GM11168 (cell line): Measurements from ENCODE around the gene EGFL7.
"Not testable (repeated sequence)": the region's sequence is repeated elsewhere in the genome, so short reads cannot be mapped to it uniquely, and the experiment has no call there.

Experiments used
- in situ Hi-C: fragments of 300-500 bp; cut with MboI; formaldehyde crosslinking; loops from one replicate; pipeline ENCODE4 v1.12.0; 2022; ENCODE audit warnings: low sequenced_read_pairs; ENCODE audit not compliant: unreplicated experiment

The EGFL7 gene

DNA sequence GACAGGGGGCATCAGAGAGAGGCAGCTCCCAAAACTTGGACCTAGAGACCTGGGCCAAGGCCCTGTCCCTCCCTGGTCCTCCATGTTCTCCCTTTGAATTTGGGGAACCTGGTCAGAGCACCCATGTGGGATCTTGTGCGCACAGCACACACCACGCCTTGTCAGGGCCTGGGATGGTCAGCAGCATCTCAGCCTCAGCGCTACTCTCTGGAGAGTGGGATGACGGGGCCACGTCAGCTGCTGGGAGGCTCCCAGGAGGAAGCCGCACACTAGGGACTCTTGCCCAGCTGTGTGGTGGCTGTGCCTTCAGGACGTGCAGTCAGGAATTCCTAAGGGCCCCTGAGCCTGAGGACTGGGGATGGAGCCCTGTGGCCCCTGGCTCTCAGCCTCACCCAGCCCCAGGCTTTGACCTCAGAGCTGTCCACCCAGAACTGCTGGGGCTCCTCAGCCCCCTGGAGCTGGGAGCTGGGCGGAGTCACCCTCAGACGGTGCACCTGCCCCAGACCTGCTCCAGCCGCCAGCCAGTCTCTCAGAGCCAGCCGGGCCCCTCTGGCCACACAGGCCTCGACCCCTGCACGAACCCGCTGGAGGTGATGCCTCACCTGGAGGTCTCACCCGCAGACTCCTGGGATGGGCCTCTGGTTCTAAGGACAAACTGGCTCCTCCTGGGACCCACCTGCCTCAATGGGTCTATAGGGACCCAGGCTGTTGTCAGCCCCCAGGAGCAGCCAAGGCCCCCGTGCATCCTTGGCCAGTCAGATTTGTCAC, 38.3 kb upstream of the EGFL7 start:
- in situ Hi-C loops = no loop called here

DNA sequence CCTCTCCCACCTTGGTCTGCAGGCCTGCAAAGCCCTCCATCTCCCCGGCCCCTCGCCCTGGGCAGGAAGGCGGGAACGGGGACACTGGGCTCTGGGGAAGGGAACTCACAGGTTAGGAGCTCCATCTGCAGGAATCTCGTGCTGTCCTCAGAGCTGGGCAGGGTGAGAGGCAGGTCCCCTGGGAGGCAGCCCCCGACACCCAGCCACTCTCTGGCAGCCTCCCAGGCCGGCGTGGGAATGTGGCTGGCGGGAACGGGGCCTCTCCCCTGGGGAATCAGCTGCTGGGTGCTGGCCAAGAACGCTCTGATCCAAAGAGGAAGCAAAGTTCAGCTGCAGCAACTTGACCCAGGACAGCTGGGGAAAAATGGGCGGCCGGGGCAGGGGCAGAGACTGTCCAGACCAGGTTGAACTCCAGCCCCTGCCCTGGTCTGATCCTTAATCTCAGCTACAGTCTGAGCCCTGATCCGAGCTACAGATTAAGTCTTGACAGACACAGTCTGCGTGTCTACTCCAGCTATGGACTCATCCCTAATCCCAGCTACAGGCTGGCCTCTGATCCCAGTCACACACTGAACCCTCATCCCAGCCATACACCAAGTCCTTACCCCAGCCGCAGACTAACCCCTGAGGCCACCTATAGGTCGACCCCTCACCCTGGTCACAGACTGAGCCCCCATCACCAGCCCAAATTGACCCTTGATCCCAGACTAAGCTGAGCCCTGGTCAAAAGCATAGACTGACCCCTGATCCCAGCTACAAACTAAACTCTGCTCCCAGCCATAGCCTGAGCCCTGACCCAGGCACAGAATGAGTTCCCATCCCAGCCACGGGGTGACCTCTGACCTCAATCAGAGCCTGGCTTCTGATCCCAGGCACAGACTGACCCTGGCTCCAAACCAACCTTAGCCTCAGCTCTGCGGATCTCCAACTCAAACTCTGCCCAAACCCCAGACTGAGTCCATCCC, 37.3 kb upstream of the EGFL7 start:
- in situ Hi-C loops = loop anchor here (5.0 kb wide), 1 partner anchor 133 kb away; no protein-coding TSS in a partner anchor

DNA sequence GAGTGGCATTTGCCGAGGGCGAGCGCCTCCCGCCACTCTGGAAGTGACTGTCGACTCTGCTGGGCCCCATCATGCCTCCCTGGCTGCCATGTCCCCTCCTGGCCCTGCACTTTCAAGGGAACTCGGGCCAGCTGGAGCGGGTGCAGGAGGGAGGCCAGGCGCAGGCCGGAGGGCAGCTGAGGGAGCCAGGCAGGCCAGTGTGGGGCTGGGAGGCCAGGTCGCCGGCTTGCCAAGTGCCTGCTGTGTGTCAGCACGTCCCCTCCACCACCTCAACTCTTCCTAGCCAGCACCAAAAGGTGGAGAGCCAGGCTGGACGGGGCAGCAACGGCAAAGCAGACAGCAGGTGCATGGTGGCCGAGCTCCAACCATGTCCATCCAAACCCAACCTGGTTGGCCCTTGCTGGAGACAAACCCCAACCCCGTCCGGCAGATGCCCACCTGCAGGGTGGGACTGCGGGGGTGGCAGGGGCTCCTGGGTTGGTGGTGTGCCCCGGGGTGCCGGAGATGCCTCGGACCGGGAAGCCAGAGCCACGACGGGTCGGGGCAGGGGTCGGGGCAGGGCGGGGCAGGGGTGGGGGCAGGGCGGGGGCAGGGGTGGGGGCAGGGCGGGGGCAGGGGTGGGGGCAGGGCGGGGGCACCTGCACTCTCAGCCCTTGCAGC, 36.5 kb upstream of the EGFL7 start:
- in situ Hi-C loops = loop anchor here (5.0 kb wide), 1 partner anchor 134 kb away; no protein-coding TSS in a partner anchor

DNA sequence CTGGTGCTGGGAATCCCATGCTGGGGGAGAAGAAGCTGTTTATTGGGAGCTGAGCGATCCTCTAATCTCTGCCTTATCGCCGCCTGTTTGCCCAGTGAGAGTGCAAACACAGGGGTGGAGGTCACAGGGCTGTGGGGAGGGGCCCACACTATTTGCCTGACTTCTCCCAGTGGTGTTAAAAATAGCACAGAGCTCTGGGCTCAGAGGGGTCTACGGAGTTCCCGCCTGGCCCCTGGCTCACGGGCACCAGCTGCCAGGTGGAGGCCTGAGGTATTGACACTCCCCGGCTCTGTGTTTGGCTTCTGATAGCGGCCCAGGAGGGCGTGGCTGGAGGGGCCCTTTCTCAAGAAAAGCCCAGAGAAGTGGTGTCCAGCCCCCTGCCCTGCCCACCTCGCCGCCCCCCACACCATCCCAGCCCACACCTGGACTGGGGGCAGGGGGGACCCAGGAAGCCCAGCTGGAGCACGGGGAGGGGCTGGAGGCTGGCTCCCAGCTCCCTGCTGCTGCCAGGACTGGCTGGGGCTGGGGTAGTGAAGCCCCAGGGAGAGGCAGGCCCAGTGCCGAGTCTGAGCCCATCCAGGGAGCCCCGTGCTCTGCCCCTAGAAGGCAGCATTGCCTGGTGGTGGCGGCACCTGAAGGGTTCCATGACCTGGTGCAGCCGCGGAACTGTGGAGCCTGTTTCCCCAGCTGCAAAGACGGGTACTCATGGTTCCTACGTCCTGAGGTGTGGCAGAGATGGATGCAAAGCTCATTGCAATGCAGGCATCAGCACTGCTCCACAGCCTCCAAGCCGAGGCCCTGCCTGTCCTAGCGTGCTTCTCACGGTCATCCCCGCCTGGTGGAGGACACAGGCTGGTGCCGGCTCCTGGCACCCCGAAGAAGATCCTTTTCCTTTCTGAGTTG, 35.7 kb upstream of the EGFL7 start:
- in situ Hi-C loops = loop anchor here (5.0 kb wide), 1 partner anchor 135 kb away; no protein-coding TSS in a partner anchor

DNA sequence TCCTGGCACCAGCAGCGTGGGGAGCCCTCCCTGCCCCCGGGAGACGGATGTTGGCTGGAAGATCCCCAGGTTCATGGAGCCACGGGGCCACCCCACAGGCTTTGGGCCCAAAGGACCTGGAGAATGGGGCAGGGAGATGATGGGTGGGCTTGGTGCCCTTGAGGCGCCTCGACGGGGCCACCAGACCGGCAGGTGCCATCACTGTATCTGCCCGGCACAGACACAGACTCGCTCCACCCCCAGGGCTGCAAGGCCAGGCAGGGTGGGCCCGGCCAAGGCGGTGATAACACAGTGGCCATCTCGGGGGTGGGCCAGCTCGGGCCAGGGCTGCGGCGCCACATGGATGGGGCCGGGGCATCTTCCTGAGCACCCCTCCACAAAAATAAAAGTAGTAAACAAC, 35.0 kb upstream of the EGFL7 start:
- in situ Hi-C loops = loop anchor here (5.0 kb wide), 1 partner anchor 135 kb away; no protein-coding TSS in a partner anchor

DNA sequence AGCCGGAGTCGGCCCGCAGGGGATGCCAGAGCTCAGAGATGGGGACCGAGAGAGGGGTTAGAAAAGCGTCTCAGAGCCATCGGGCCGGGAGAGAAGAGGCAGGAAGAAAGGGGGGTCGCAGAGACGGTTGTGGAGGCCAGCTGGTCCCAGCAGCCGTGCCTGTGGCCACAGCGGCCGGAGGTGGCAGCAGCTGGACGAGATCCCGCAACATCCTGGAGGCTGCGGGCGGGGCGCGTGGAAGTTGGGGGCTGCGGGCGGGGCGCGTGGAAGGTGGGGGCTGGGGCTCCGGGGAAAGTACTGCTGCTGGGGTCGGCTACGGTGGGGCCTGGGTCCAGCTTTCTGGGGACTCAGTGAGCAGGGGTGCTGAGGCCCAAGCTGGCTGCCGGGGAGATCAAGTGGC, 34.4 kb upstream of the EGFL7 start:
- in situ Hi-C loops = loop anchor here (5.0 kb wide), 1 partner anchor 136 kb away; no protein-coding TSS in a partner anchor

DNA sequence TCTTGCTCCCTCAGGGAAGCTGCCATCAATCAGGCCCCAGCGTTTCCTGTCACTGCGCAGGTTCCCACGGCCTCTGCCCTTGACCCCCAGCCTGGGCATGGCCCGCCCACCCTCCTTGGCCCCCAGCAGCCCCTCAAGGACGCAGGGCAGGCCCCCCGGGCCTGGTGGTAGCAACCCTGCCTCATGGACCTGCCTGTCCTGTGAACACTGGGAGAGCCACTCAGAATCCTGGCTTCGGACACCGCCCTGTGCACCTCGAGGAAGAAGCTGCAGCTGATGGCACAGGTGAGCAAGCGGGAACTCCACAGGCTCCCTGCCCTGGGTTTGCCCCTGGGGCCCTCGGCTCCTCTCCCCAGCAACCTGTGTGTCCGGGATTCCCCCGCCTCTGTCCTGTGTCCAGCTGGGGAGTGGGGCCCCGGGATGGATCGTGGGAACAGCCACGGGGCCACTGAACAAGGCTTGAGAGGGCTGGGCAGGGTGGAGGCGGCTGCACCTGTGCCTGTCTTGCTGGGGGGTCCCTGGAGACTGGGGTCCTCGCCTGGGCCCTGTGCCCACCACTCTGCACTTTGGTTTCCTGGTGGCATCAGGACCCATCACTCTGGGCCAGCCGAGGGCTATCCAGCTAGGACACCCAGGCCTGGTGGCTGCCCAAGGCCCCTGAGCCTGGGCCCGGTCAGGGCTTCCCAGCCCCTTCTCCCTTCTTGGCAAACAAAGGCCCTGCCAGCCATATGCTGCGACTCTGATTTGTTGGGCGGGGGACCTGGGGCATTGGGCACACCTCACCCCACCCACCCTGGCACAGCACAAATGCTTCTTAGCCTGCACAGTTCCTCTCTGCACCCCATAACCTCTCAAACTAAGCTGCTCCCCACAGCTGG, 33.5 kb upstream of the EGFL7 start:
- in situ Hi-C loops = loop anchor here (5.0 kb wide), 1 partner anchor 137 kb away; no protein-coding TSS in a partner anchor

DNA sequence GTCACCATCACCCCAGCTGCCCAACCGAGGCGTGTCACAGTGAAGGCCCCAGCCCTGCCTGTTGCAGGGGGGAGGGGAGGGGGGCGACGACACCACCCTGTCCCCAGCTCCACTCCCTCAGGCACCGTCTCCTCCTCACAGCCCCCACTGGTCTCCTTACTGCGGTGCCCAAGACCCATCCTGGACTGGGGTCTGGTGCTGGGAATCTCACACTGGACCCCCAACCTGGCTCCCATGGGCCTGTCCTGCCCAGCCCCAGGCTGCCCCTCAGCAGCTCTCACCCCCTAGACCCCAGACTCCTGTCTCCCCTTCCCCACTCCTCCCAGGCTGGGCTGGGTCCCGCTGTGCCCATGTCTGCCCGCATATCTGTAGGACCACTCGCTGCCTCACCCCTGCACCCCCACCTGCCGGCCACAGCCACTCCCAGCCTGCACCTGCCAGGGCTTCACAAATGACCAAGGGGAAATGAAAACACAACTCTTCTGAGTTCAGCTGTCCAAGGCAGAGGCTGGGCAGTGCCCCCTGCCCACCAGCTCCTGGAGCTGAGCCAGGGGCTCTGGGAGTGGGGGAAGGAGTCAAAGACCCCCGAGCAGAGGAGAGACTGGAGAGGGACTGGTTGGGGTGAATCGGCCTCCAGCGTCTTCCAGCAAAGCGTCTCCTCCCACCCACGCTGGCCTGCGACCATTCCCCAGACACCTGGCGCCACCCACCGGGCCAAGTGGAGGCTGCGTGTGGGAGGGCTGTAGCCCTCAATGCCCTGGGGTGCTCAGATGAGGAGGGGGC, 32.6 kb upstream of the EGFL7 start:
- in situ Hi-C loops = loop anchor here (5.0 kb wide), 1 partner anchor 138 kb away; no protein-coding TSS in a partner anchor

DNA sequence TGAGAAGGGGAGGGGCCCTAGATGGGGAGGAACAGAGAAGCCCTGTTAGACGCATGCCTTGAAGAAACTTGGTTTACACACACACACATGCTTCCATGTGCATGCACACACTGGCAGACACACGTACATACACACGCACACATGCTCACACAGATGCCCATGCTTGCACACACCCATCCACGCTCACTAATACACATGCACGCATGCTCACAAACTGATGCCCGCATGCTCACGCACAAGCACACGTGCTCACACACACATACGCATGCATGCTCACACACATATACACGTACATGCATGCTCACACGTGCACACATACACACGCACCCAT, 32.1 kb upstream of the EGFL7 start:
- in situ Hi-C loops = no loop called here

DNA sequence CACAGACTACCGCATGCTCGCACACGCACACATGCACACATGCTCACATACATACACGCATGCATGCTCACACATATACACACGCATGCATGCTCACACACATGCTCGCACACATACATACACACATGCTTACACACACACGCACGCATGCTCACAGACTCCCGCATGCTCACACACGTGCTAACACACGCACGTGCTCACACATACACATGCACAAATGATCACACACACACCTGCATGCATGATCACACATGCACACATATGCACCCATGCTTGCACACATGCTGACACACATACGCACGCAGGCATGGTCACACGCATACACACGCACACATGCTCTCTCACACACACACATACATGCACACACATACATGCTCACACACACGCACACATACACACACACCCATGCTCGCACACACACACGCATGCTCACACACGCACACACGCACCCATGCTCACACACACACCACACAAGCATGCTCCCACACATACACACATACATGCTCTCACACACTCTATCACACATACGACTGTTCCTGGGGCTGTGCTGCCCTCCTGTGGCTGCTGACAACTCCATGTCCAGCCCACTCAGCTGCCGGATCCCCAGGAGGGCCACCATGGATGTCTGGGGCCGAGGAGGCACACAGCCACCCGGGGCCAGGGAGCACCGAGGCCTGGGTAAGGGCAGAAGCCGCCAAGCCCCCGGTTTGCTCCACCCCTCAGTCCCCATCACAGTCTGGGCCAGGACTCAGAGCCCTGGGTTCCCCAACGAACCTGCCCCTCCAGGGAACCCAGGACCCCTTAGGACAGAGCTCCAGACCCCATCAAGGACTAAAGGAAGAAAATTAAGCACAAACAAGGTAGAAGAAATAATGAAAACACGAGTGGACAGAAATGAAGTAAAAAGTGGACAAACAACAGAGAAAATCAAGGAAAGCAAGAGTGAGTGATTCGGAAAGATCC, 31.4 kb upstream of the EGFL7 start:
- in situ Hi-C loops = no loop called here

DNA sequence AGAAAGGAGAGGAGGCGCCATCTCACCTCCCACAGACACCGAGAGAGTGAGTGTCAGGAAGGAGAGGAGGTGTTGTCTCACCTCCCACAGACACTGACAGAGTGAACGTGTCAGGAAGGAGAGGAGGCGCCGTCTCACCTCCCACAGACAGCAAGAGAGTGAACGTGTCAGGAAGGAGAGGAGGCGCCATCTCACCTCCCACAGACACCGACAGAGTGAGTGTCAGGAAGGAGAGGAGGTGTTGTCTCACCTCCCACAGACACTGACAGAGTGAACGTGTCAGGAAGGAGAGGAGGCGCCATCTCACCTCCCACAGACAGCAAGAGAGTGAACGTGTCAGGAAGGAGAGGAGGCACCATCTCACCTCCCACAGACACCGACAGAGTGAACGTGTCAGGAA, 30.6 kb upstream of the EGFL7 start:
- in situ Hi-C loops = not testable (repeated sequence)

DNA sequence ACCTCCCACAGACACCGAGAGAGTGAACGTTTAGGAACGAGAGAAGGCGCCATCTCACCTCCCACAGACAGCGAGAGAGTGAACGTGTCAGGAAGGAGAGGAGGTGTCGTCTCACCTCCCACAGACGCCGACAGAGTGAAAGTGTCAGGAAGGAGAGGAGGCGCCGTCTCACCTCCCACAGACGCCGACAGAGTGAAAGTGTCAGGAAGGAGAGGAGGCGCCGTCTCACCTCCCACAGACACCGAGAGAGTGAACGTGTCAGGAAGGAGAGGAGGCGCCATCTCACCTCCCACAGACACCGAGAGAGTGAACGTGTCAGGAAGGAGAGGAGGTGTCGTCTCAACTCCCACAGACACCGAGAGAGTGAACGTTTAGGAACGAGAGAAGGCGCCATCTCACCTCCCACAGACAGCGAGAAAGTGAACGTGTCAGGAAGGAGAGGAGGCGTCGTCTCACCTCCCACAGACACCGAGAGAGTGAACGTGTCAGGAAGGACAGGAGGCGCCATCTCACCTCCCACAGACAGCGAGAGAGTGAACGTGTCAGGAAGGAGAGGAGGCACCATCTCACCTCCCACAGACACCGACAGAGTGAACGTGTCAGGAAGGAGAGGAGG, 30.1 kb upstream of the EGFL7 start:
- in situ Hi-C loops = not testable (repeated sequence)

DNA sequence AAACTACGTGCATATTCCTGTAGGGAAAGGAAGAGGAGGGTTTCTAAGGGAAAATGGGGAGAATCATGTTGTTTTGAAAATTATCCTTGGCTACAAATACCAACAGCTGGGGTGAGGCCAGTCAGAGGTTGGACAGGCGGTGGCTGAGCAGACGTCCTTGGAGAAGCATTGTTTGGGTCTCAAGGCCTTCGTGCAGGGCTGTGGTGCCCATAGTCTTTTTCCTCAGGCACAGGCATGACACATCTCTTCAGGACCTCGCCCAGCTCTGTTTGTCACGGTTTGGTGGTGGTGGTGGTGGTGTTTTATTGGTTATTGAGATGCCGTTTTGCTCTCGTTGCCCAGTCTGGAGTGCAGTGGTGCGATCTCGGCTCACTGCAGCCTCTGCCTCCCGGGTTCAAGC, 27.8 kb upstream of the EGFL7 start:
- in situ Hi-C loops = no loop called here

DNA sequence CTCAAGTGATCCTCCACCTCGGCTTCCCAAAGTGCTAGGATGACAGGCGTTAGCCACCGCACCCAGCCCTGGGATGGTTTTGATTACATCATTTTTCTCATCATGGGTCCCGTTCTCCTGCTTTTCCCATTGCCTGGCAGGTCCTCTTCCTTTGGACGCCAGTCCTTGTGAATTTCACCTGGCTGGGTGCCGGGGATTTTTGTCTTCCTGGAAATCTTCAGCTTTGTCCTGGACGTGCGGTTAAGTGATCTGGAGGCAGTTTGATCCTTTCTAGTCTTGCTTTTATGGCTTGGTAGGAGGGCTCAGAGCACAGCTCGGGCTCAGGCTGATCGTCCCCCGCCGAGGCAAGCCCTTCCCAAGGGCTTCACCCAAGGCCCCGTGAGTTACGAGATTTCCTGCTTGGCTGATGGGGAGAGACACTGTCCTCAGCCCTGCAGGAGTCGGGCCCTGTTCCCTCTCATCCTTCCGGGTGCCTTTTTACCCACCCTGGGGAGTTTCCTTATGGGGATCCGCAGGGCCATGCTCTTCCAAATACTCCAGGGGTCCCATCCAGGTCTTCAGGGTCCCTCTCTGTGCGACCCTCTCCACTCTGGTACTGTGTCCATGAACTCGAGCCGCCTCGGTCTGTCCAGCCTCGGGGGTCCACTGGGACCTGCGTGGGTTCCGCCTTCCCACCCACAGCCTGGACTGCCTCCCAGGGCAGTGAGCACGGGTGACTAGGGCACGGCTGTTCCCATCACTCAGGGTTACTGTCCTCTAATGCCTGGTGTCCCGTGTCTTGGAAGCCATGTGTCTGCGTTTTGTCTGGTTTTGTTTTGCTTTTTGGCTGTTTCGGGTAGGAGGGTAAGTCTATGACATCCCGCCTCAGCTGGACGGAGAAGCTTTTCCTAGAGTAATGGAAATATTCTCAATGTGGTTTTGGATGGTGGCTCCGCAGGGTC, 22.3 kb upstream of the EGFL7 start:
- in situ Hi-C loops = no loop called here

DNA sequence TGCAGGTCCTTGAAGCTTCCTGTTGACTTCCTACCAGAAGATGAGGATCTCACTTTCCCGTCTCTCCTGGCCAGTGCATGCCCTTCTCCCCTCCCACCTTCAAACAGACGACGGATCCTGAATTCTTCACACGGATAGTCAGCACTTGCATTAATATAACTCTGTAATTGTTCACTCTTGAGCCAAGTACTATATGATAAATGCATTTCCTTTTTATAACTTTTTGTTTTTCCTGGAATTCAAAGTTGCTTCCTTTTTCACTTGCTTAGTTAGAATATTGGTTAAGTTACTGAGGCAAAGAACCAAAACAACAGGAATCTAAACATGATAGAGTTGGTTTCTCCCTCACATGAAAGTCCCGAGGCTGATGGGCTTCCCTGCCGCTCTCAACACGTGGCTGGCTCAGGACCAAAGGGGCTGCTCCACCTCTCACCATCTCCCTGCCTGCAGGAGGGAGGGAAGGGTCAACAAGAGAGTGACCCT, 20.2 kb upstream of the EGFL7 start:
- in situ Hi-C loops = no loop called here
